IMR-90 (cell line): Measurements from ENCODE around the gene SLC39A8. TPM values are rescaled to one million over a fixed set of nuclear protein-coding genes. Genes with fewer than 3 reads are reported as not detected.

Experiments
- ATAC-seq: fragments of 200-7000 bp; cut with Tn5 transposase; 2 replicates; pipeline ENCODE4 v1.9.1; 2020; ENCODE audit warnings: low read depth, mild to moderate bottlenecking, moderate library complexity
- BruUV-seq: library from RNA; stranded (reverse); fragments of 400-500 nt; replicated peaks from 2 replicates; lab custom pipeline; 2021; lab: Mats Ljungman, UMichigan
- CTCF ChIA-PET: fragments of 300-600 bp; formaldehyde crosslinking; extraction: SDS; loops from one replicate; lab custom pipeline; 2021; ENCODE audit warnings: antibody characterized with exemption; lab: Yijun Ruan, JAX
- POLR2A ChIA-PET: fragments of 300-600 bp; sonication (Branson Sonifier 250); formaldehyde crosslinking; loops from one replicate; lab custom pipeline; 2022; ENCODE audit warnings: antibody characterized with exemption; ENCODE audit not compliant: unreplicated experiment; lab: Charles Lee
- DNase-seq: peaks from one replicate; pipeline ENCODE4 v3.0.0; 2013
- H2AFZ ChIP-seq: replicated peaks from 2 replicates; pipeline ENCODE3; 2013; ENCODE audit warnings: low read length, mild to moderate bottlenecking; ENCODE audit not compliant: poor library complexity
- H2AK5ac ChIP-seq: 2 replicates; pipeline ENCODE4 v1.6.1; 2013; ENCODE audit warnings: low read depth, low read length, inconsistent platforms
- H2AK9ac ChIP-seq: replicated peaks from 2 replicates; pipeline ENCODE3; 2013; ENCODE audit warnings: mild to moderate bottlenecking, low read depth, low read length, moderate library complexity; ENCODE audit not compliant: poor library complexity
- H2BK120ac ChIP-seq: 2 replicates; pipeline ENCODE4 v1.6.1; 2013; ENCODE audit warnings: low read depth, low read length, inconsistent platforms
- H2BK15ac ChIP-seq: 3 replicates; pipeline ENCODE4 v1.6.1; 2013; ENCODE audit warnings: low read depth, low read length, inconsistent platforms
- H2BK20ac ChIP-seq: 2 replicates; pipeline ENCODE4 v1.6.1; 2013; ENCODE audit warnings: low read depth, mild to moderate bottlenecking, inconsistent platforms, low read length, moderate library complexity
- H2BK5ac ChIP-seq: 2 replicates; pipeline ENCODE4 v1.6.1; 2013; ENCODE audit warnings: mild to moderate bottlenecking, low read depth, low read length, inconsistent platforms; ENCODE audit not compliant: poor library complexity, severe bottlenecking
- H3K14ac ChIP-seq: replicated peaks from 2 replicates; pipeline ENCODE4 v1.6.1; 2013; ENCODE audit warnings: low read depth, low read length, inconsistent platforms
- H3K18ac ChIP-seq: 2 replicates; pipeline ENCODE4 v1.6.1; 2013; ENCODE audit warnings: low read depth, low read length, control low read depth
- H3K23ac ChIP-seq: 2 replicates; pipeline ENCODE4 v1.6.1; 2013; ENCODE audit warnings: low read depth, low read length, inconsistent platforms
- H3K27ac ChIP-seq: 2 replicates; pipeline ENCODE4 v1.5.1; 2013; ENCODE audit warnings: mild to moderate bottlenecking, control low read depth, low read length; ENCODE audit not compliant: insufficient read depth
- H3K27me3 ChIP-seq: 2 replicates; pipeline ENCODE4 v1.6.1; 2013; ENCODE audit warnings: low read length; ENCODE audit not compliant: control insufficient read depth, insufficient read depth
- H3K36me3 ChIP-seq: 2 replicates; pipeline ENCODE4 v1.6.1; 2013; ENCODE audit warnings: low read length, mixed read lengths; ENCODE audit not compliant: control insufficient read depth, insufficient read depth
- H3K4ac ChIP-seq: 2 replicates; pipeline ENCODE4 v1.6.1; 2013; ENCODE audit warnings: low read depth, low read length, inconsistent platforms
- H3K4me1 ChIP-seq: 2 replicates; pipeline ENCODE4 v1.6.1; 2013; ENCODE audit warnings: low read length, mixed read lengths; ENCODE audit not compliant: control insufficient read depth, insufficient read depth
- H3K4me2 ChIP-seq: 2 replicates; pipeline ENCODE4 v1.6.1; 2013; ENCODE audit warnings: low read depth, mild to moderate bottlenecking, control low read depth, low read length, moderate library complexity
- H3K4me3 ChIP-seq: 2 replicates; pipeline ENCODE4 v1.5.1; 2013; ENCODE audit warnings: low read depth, mild to moderate bottlenecking, control low read depth, low read length, moderate library complexity; ENCODE audit not compliant: insufficient read depth
- H3K56ac ChIP-seq: 2 replicates; pipeline ENCODE4 v1.6.1; 2013; ENCODE audit warnings: low read length, inconsistent platforms; ENCODE audit not compliant: insufficient read depth; ENCODE audit errors: extremely low read depth
- H3K79me1 ChIP-seq, 2 experiments: 2 replicates each; pipeline ENCODE4 v1.6.1; 2013; ENCODE audit warnings: low read length in 2 of 2, inconsistent platforms in 1 of 2, low read depth in 1 of 2
- H3K9ac ChIP-seq: 2 replicates; pipeline ENCODE4 v1.6.1; 2013; ENCODE audit warnings: low read depth, low read length, control low read depth
- H3K9me1 ChIP-seq: 2 replicates; pipeline ENCODE4 v1.6.1; 2013; ENCODE audit warnings: low read length, inconsistent platforms; ENCODE audit not compliant: insufficient read depth
- H3K9me3 ChIP-seq: 2 replicates; pipeline ENCODE4 v1.6.1; 2013; ENCODE audit warnings: low read length; ENCODE audit not compliant: control insufficient read depth, insufficient read depth
- H4K20me1 ChIP-seq: 2 replicates; pipeline ENCODE4 v1.6.1; 2013; ENCODE audit warnings: low read length, inconsistent platforms; ENCODE audit not compliant: insufficient read depth
- H4K5ac ChIP-seq: 2 replicates; pipeline ENCODE4 v1.6.1; 2013; ENCODE audit warnings: mild to moderate bottlenecking, low read depth, low read length, control low read depth
- H4K8ac ChIP-seq, 2 experiments: 2 replicates each; pipeline ENCODE4 v1.6.1; 2013; ENCODE audit warnings: low read depth in 2 of 2, low read length in 2 of 2, control low read depth in 1 of 2, inconsistent platforms in 1 of 2
- H4K91ac ChIP-seq: 2 replicates; pipeline ENCODE4 v1.6.1; 2013; ENCODE audit warnings: low read depth, low read length, inconsistent platforms; ENCODE audit not compliant: insufficient read depth
- BHLHE40 ChIP-seq: fragments of 150-350 bp; IDR thresholded peaks from 2 replicates; pipeline ENCODE4 v1.6.1; 2016; ENCODE audit warnings: mild to moderate bottlenecking, low read depth, low read length
- CEBPB ChIP-seq: IDR thresholded peaks from 2 replicates; pipeline ENCODE4 v1.6.1; 2012; ENCODE audit warnings: low read depth, low read length, improper control_type of control experiment
- CHD1 ChIP-seq: IDR thresholded peaks from 2 replicates; pipeline ENCODE4 v1.6.1; 2012; ENCODE audit warnings: low read depth, low read length, improper control_type of control experiment
- CTCF ChIP-seq: conservative IDR thresholded peaks from 2 replicates; pipeline ENCODE4 v1.5.1; 2012; ENCODE audit warnings: mild to moderate bottlenecking, low read depth, low read length, improper control_type of control experiment
- ELK1 ChIP-seq: fragments of 150-350 bp; IDR thresholded peaks from 2 replicates; pipeline ENCODE4 v1.6.1; 2016; ENCODE audit warnings: low read depth, mild to moderate bottlenecking, low read length, moderate library complexity, borderline replicate concordance
- FOS ChIP-seq: fragments of 150-350 bp; IDR thresholded peaks from 2 replicates; pipeline ENCODE4 v1.6.1; 2016; ENCODE audit warnings: low read depth, low read length
- MAFK ChIP-seq: IDR thresholded peaks from 2 replicates; pipeline ENCODE4 v1.6.1; 2012; ENCODE audit warnings: low read depth, low read length, improper control_type of control experiment
- MAZ ChIP-seq: IDR thresholded peaks from 2 replicates; pipeline ENCODE4 v1.6.1; 2012; ENCODE audit warnings: low read depth, mild to moderate bottlenecking, low read length, improper control_type of control experiment, moderate library complexity, borderline replicate concordance
- MXI1 ChIP-seq: IDR thresholded peaks from 2 replicates; pipeline ENCODE4 v1.6.1; 2012; ENCODE audit warnings: low read depth, mild to moderate bottlenecking, low read length, moderate library complexity, borderline replicate concordance
- NFE2L2 ChIP-seq: fragments of 150-350 bp; IDR thresholded peaks from 2 replicates; pipeline ENCODE4 v1.6.1; 2016; ENCODE audit warnings: low read depth, mild to moderate bottlenecking, low read length
- POLR2A ChIP-seq: IDR thresholded peaks from 2 replicates; pipeline ENCODE4 v1.6.1; 2012; ENCODE audit warnings: mild to moderate bottlenecking, low read depth, low read length
- RAD21 ChIP-seq: IDR thresholded peaks from 2 replicates; pipeline ENCODE4 v1.6.1; 2012; ENCODE audit warnings: low read length, improper control_type of control experiment
- RCOR1 ChIP-seq: IDR thresholded peaks from 2 replicates; pipeline ENCODE4 v1.6.1; 2012; ENCODE audit warnings: mild to moderate bottlenecking, low read length, improper control_type of control experiment; ENCODE audit not compliant: insufficient replicate concordance
- RFX5 ChIP-seq: IDR thresholded peaks from 2 replicates; pipeline ENCODE4 v1.8.0; 2012; ENCODE audit warnings: low read depth, mild to moderate bottlenecking, low read length, moderate library complexity
- SMC3 ChIP-seq: fragments of 150-350 bp; IDR thresholded peaks from 2 replicates; pipeline ENCODE4 v1.6.1; 2016; ENCODE audit warnings: low read depth, mild to moderate bottlenecking, antibody characterized with exemption, low read length, moderate library complexity
- USF2 ChIP-seq: fragments of 150-350 bp; IDR thresholded peaks from 2 replicates; pipeline ENCODE4 v1.6.1; 2017; ENCODE audit warnings: mild to moderate bottlenecking, antibody characterized with exemption, low read length, low read depth
- WGBS, 2 experiments: methylation state at CpG; one replicate each; pipeline versions ENCODE4 v1.1.5 to v1.1.7; 2013; ENCODE audit warnings: missing lambda C conversion rate in 2 of 2; ENCODE audit not compliant: insufficient read length in 1 of 2; ENCODE audit errors: extremely low coverage in 2 of 2; 5-methylcytosine and 5-hydroxymethylcytosine counted together
- dilution Hi-C: fragments of 300-500 bp; cut with HindIII; formaldehyde crosslinking; loops from one replicate; pipeline ENCODE4 v1.14.3; 2018; ENCODE audit warnings: low sequenced_read_pairs; ENCODE audit not compliant: unreplicated experiment
- in situ Hi-C: fragments of 300-500 bp; cut with MboI; formaldehyde crosslinking; loops from 3 replicates; pipeline ENCODE4 v1.14.3; 2019; ENCODE audit warnings: low sequenced_read_pairs, inconsistent platforms, mixed read lengths
- intact Hi-C: fragments of 100-400 bp; cut with micrococcal nuclease; formaldehyde crosslinking; loops from 2 replicates; pipeline ENCODE4 v1.10.0; 2022
- polyA plus RNA-seq, 3 experiments: library from polyadenylated mRNA; depleted of rRNA; stranded (reverse); fragments of >200 nt; gene quantifications; 2 replicates each; pipeline ENCODE4 v1.2.3, GENCODE V29; 2012; ENCODE audit warnings: low replicate concordance in 1 of 3
- total RNA-seq: library from RNA; depleted of rRNA; stranded (reverse); fragments of >200 nt; gene quantifications from 2 replicates; pipeline ENCODE4 v1.2.3, GENCODE V29; 2012

SLC39A8 gene
- total and polyA plus RNA-seq, 2 of the 4 experiments (the other 2 are of a cell fraction): 0.05 to 0.18 TPM

GRCh38 chr4:102256321-102256720, 89.0 kb downstream of the SLC39A8 start:
- Histone ChIP-seq H3K23ac (no peak overlapping the region), H3K9me1 (no peaks in the 10 kb centered on the region), H3K9me3 (no peaks in the 10 kb centered on the region), H3K14ac (no peak overlapping the region), H3K4me3 (no peak overlapping the region), H3K9ac (no peak overlapping the region), H4K91ac (no peak overlapping the region), H2BK15ac (no peak overlapping the region), H3K4me2 (no peak overlapping the region), H4K5ac (no peak overlapping the region), H2AFZ (no peak overlapping the region), H3K36me3 (no peaks in the 10 kb centered on the region), H3K79me1 (no peaks in the 10 kb centered on the region), H2BK5ac (no peak overlapping the region), H2AK5ac (no peak overlapping the region), H2BK120ac (no peak overlapping the region), H4K8ac (no peak overlapping the region), H2BK20ac (no peak overlapping the region), H3K18ac (no peak overlapping the region), H3K27me3 (no peaks in the 10 kb centered on the region), H3K27ac (no peak overlapping the region), H3K56ac (no peak overlapping the region), H3K4me1 (no peaks in the 10 kb centered on the region), H3K4ac (no peak overlapping the region), H4K20me1 (no peaks in the 10 kb centered on the region), H2AK9ac (no peak overlapping the region)
- TF ChIP-seq MAZ (no peak), CEBPB (no peak), POLR2A (no peak), SMC3 (no peak), RCOR1 (no peak), NFE2L2 (no peak), RFX5 (no peak), BHLHE40 (no peak), MAFK (no peak), MXI1 (no peak), ELK1 (no peak), CTCF (no peak), FOS (no peak), CHD1 (no peak), USF2 (no peak), RAD21 (no peak)
- WGBS, 2 experiments: no CpG with 5 or more reads among the region's 3 CpGs
- BruUV-seq: no TSS peak
- ATAC-seq (no peak), DNase-seq (no peak)
- CTCF ChIA-PET: no interaction called here
- POLR2A ChIA-PET: no interaction called here
- in situ Hi-C loops: no loop called here
- dilution Hi-C loops: no loop called here
- intact Hi-C loops: loop anchor here (1.0 kb wide), 1 partner anchor 36 kb away; no protein-coding TSS in a partner anchor
